ENCODE data around the gene XKRX. TPM values are rescaled to one million over a fixed set of nuclear protein-coding genes. Genes with fewer than 3 reads are reported as not detected.

XKRX gene
- total RNA-seq, 1 experiment from 2014 or later: 0.55 TPM

DNA sequence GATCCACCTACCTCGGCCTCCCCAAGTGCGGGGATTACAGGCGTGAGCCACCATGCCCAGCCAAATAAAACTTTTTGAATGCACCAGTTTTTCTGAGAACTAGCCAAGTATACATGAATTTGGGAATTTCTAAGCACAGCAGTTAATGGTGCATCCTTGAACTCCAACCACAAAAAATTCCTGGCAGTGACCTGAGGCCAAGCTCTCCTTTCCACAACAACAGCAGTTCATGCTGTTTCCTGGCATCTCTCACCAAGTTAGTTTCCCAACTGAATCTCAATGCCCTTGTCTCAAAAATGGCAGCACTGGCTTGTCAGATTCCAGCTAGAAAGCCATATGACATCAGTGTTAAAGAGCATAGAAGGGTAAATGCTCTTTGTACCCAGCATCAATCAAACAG is 15.9 kb upstream of the XKRX start:
- H3K27ac ChIP-seq (ENCODE audit: low read length): no peak overlapping the region
- no peaks in the 10 kb centered on the region for H3K9me3 ChIP-seq (ENCODE audit: low read length)
- H3K27me3 ChIP-seq (ENCODE audit: low read length): no peaks in the 10 kb centered on the region
- no TSS peak for BruUV-seq (replicated peaks)
- ATAC-seq (no peak), DNase-seq (no peak)
- intact Hi-C loops (cut with micrococcal nuclease): no loop called here
- ChIA-PET CTCF (no interaction called here), POLR2A (ENCODE audit: unreplicated experiment) (no interaction called here)
- H3K4me1 ChIP-seq (ENCODE audit: insufficient read depth, low read length): peaks cover 7% of the 10 kb centered on the region
- H3K4me2 ChIP-seq (ENCODE audit: low read length): no peak overlapping the region
- H3K4me3 ChIP-seq (ENCODE audit: low read length): no peak overlapping the region
- H3K79me2 ChIP-seq (ENCODE audit: low read length): no peaks in the 10 kb centered on the region
- no peaks in the 10 kb centered on the region for H3K9me2 ChIP-seq (replicated peaks; ENCODE audit: low read length)
- no peaks in the 10 kb centered on the region for H3F3A ChIP-seq (ENCODE audit: low read length, unreplicated experiment)
- no peaks in the 10 kb centered on the region for H4K20me1 ChIP-seq (ENCODE audit: low read length)
- TF ChIP-seq EZH2 (IDR thresholded peaks at IDR 0.05; ENCODE audit: low read length, unreplicated experiment) (no peak), EZH2phosphoT487 (IDR thresholded peaks at IDR 0.05; ENCODE audit: borderline replicate concordance, low read length) (no peak)
- TF ChIP-seq, protein P1, sequence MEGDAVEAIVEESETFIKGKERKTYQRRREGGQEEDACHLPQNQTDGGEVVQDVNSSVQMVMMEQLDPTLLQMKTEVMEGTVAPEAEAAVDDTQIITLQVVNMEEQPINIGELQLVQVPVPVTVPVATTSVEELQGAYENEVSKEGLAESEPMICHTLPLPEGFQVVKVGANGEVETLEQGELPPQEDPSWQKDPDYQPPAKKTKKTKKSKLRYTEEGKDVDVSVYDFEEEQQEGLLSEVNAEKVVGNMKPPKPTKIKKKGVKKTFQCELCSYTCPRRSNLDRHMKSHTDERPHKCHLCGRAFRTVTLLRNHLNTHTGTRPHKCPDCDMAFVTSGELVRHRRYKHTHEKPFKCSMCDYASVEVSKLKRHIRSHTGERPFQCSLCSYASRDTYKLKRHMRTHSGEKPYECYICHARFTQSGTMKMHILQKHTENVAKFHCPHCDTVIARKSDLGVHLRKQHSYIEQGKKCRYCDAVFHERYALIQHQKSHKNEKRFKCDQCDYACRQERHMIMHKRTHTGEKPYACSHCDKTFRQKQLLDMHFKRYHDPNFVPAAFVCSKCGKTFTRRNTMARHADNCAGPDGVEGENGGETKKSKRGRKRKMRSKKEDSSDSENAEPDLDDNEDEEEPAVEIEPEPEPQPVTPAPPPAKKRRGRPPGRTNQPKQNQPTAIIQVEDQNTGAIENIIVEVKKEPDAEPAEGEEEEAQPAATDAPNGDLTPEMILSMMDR (conservative IDR thresholded peaks at IDR 0.05; ENCODE audit: low read depth, low read length): no peak
- H2AFZ ChIP-seq (ENCODE audit: low read length): no peak overlapping the region
- no peaks in the 10 kb centered on the region for H3K36me3 ChIP-seq (ENCODE audit: low read depth, low read length)
- H3K9ac ChIP-seq (ENCODE audit: low read length): no peak overlapping the region

DNA sequence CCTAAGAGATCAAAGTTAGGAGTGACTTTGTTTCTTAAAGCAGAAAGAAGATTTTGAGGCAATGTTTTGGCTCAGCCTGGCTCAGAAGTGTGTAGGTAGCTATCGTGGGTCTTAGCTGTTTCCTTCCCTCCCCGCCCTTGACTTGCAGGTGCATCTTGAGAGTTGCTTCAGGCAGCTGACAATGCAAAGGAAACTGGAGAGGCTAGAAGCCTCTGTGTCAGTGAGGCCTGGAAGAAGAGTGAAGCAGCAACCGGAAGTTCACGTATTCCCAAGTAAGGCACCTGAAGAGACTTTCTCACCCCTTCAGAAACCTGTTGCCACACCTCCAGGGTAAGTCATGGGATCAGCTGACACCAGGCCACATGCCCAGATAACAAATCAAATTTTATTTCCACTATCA is 10.6 kb upstream of the XKRX start:
- DNase-seq (no peak), ATAC-seq (no peak)
- Histone ChIP-seq H3K9me2 (replicated peaks; ENCODE audit: low read length) (no peaks in the 10 kb centered on the region), H3K27me3 (ENCODE audit: low read length) (no peaks in the 10 kb centered on the region), H3K27ac (ENCODE audit: low read length) (no peak overlapping the region), H3K9me3 (ENCODE audit: low read length) (no peaks in the 10 kb centered on the region), H3K4me1 (ENCODE audit: insufficient read depth, low read length) (no peaks in the 10 kb centered on the region), H3K4me2 (ENCODE audit: low read length) (no peak overlapping the region), H2AFZ (ENCODE audit: low read length) (no peak overlapping the region), H3F3A (ENCODE audit: low read length, unreplicated experiment) (no peaks in the 10 kb centered on the region), H3K36me3 (ENCODE audit: low read depth, low read length) (no peaks in the 10 kb centered on the region), H3K4me3 (ENCODE audit: low read length) (no peak overlapping the region), H3K79me2 (ENCODE audit: low read length) (no peaks in the 10 kb centered on the region), H4K20me1 (ENCODE audit: low read length) (no peaks in the 10 kb centered on the region), H3K9ac (ENCODE audit: low read length) (no peak overlapping the region)
- no TSS peak for BruUV-seq (replicated peaks)
- intact Hi-C loops (cut with micrococcal nuclease): no loop called here
- ChIA-PET CTCF (no interaction called here), POLR2A (ENCODE audit: unreplicated experiment) (no interaction called here)
- TF ChIP-seq, protein P1 (conservative IDR thresholded peaks at IDR 0.05; ENCODE audit: low read depth, low read length): no peak
- TF ChIP-seq EZH2phosphoT487 (IDR thresholded peaks at IDR 0.05; ENCODE audit: borderline replicate concordance, low read length): no peak
- TF ChIP-seq EZH2 (IDR thresholded peaks at IDR 0.05; ENCODE audit: low read length, unreplicated experiment): no peak

DNA sequence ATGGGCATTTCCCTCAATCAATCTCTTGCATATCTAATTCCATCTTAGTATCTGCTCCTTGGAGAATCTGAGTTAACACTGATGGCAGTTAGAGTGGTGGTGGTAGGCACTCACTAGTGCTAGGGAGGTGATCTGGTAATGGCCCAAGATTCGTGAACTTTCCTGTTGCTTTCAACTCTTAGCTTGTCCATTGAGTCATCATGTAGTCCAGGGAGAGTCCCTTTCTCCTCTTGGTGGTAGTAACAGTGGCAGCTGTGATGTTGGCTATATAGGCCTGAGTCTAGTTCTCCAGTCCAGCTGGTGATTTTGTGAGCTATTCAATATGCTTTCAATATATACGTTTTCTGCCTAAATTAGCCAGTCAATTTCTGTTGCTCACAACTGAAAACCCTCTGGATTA is 7.0 kb upstream of the XKRX start:
- no peaks in the 10 kb centered on the region for H3K9me2 ChIP-seq (replicated peaks; ENCODE audit: low read length)
- intact Hi-C loops (cut with micrococcal nuclease): no loop called here
- H3K9me3 ChIP-seq (ENCODE audit: low read length): no peaks in the 10 kb centered on the region
- DNase-seq (no peak), ATAC-seq (no peak)
- no peak overlapping the region for H3K4me2 ChIP-seq (ENCODE audit: low read length)
- no peaks in the 10 kb centered on the region for H3F3A ChIP-seq (ENCODE audit: low read length, unreplicated experiment)
- H2AFZ ChIP-seq (ENCODE audit: low read length): no peak overlapping the region
- no peaks in the 10 kb centered on the region for H3K4me1 ChIP-seq (ENCODE audit: insufficient read depth, low read length)
- CTCF ChIA-PET: no interaction called here
- H3K36me3 ChIP-seq (ENCODE audit: low read depth, low read length): no peaks in the 10 kb centered on the region
- H3K9ac ChIP-seq (ENCODE audit: low read length): no peak overlapping the region
- H4K20me1 ChIP-seq (ENCODE audit: low read length): no peaks in the 10 kb centered on the region
- BruUV-seq (replicated peaks): no TSS peak
- no peaks in the 10 kb centered on the region for H3K27me3 ChIP-seq (ENCODE audit: low read length)
- no peak overlapping the region for H3K4me3 ChIP-seq (ENCODE audit: low read length)
- TF ChIP-seq, protein P1 (conservative IDR thresholded peaks at IDR 0.05; ENCODE audit: low read depth, low read length): no peak
- TF ChIP-seq EZH2 (IDR thresholded peaks at IDR 0.05; ENCODE audit: low read length, unreplicated experiment) (no peak), EZH2phosphoT487 (IDR thresholded peaks at IDR 0.05; ENCODE audit: borderline replicate concordance, low read length) (no peak)
- no peaks in the 10 kb centered on the region for H3K79me2 ChIP-seq (ENCODE audit: low read length)
- no peak overlapping the region for H3K27ac ChIP-seq (ENCODE audit: low read length)
- POLR2A ChIA-PET (ENCODE audit: unreplicated experiment): no interaction called here

Measured in PC-3 (cell line).